Measurements from ENCODE around the gene TTLL8. TPM values are rescaled to one million over a fixed set of nuclear protein-coding genes. Genes with fewer than 3 reads are reported as not detected.

TTLL8 gene
- total RNA-seq, 1 experiment from 2014 or later, result not detected

GRCh38 chr22:50016308-50016987, 41.6 kb downstream of the TTLL8 start:
- ATAC-seq, result no peak
- no peak overlapping the region for H3K9ac ChIP-seq (ENCODE audit: low read length)
- intact Hi-C loops (cut with micrococcal nuclease), result no loop called here
- no peak for DNase-seq
- ChIA-PET POLR2A (ENCODE audit: unreplicated experiment) (no interaction called here), CTCF (no interaction called here)
- no peaks in the 10 kb centered on the region for H3K9me3 ChIP-seq (ENCODE audit: low read length)
- H3K4me1 ChIP-seq (ENCODE audit: insufficient read depth, low read length), result no peaks in the 10 kb centered on the region
- H3F3A ChIP-seq (ENCODE audit: low read length, unreplicated experiment), result no peaks in the 10 kb centered on the region
- H3K79me2 ChIP-seq (ENCODE audit: low read length), result no peaks in the 10 kb centered on the region
- H3K27me3 ChIP-seq (ENCODE audit: low read length), result no peaks in the 10 kb centered on the region
- H3K4me3 ChIP-seq (ENCODE audit: low read length), result no peak overlapping the region
- H3K36me3 ChIP-seq (ENCODE audit: low read depth, low read length), result no peaks in the 10 kb centered on the region
- H3K9me2 ChIP-seq (replicated peaks; ENCODE audit: low read length), result no peaks in the 10 kb centered on the region
- no peak overlapping the region for H2AFZ ChIP-seq (ENCODE audit: low read length)
- no peak overlapping the region for H3K4me2 ChIP-seq (ENCODE audit: low read length)
- no peaks in the 10 kb centered on the region for H4K20me1 ChIP-seq (ENCODE audit: low read length)
- TF ChIP-seq CTCF (conservative IDR thresholded peaks at IDR 0.05; ENCODE audit: low read depth, low read length), result no peak
- no peak for TF ChIP-seq EZH2 (IDR thresholded peaks at IDR 0.05; ENCODE audit: low read length, unreplicated experiment)
- TF ChIP-seq EZH2phosphoT487 (IDR thresholded peaks at IDR 0.05; ENCODE audit: borderline replicate concordance, low read length), result no peak
- BruUV-seq (replicated peaks), result no TSS peak
- H3K27ac ChIP-seq (ENCODE audit: low read length), result no peak overlapping the region

- no peaks in the 10 kb centered on the region for H3F3A ChIP-seq (ENCODE audit: low read length, unreplicated experiment)
- no peak overlapping the region for H3K4me3 ChIP-seq (ENCODE audit: low read length)
- BruUV-seq (replicated peaks), result no TSS peak
- no peak for ATAC-seq
- intact Hi-C loops (cut with micrococcal nuclease), result no loop called here
- no peak for DNase-seq
- H3K9me3 ChIP-seq (ENCODE audit: low read length), result no peaks in the 10 kb centered on the region
- H3K27me3 ChIP-seq (ENCODE audit: low read length), result no peaks in the 10 kb centered on the region
- TF ChIP-seq EZH2 (IDR thresholded peaks at IDR 0.05; ENCODE audit: low read length, unreplicated experiment) (no peak), EZH2phosphoT487 (IDR thresholded peaks at IDR 0.05; ENCODE audit: borderline replicate concordance, low read length) (no peak), CTCF (conservative IDR thresholded peaks at IDR 0.05; ENCODE audit: low read depth, low read length) (no peak)
- H3K36me3 ChIP-seq (ENCODE audit: low read depth, low read length), result no peaks in the 10 kb centered on the region
- no peaks in the 10 kb centered on the region for H3K4me1 ChIP-seq (ENCODE audit: insufficient read depth, low read length)
- no peaks in the 10 kb centered on the region for H3K9me2 ChIP-seq (replicated peaks; ENCODE audit: low read length)
- H3K79me2 ChIP-seq (ENCODE audit: low read length), result no peaks in the 10 kb centered on the region
- no peaks in the 10 kb centered on the region for H4K20me1 ChIP-seq (ENCODE audit: low read length)
- ChIA-PET CTCF (no interaction called here), POLR2A (ENCODE audit: unreplicated experiment) (no interaction called here)
- H3K27ac ChIP-seq (ENCODE audit: low read length), result no peak overlapping the region
- no peak overlapping the region for H2AFZ ChIP-seq (ENCODE audit: low read length)
- no peak overlapping the region for H3K9ac ChIP-seq (ENCODE audit: low read length)
- no peak overlapping the region for H3K4me2 ChIP-seq (ENCODE audit: low read length)
Observed at GRCh38 chr22:50015451-50016307, 42.4 kb downstream of the TTLL8 start.

All from PC-3 (cell line).